HG02970 (cell line): ENCODE measurements around the gene RAC2.

Experiments
- ATAC-seq: cut with Tn5 transposase; IDR thresholded peaks from one replicate; pipeline ENCODE4 v1.9.1; 2021; ENCODE audit warnings: mild to moderate bottlenecking, moderate library complexity, moderate number of reproducible peaks; ENCODE audit not compliant: unreplicated experiment, low FRiP score

Gene RAC2

GRCh38 chr22:37276776-37277175, 32.7 kb upstream of the RAC2 start:
- no peak for ATAC-seq

- ATAC-seq = no peak
These were observed 31.6 kb upstream of the RAC2 start for GRCh38 chr22:37275622-37276021.

GRCh38 chr22:37275134-37275533, 31.1 kb upstream of the RAC2 start:
- no peak for ATAC-seq

GRCh38 chr22:37274380-37274862, 30.4 kb upstream of the RAC2 start:
- ATAC-seq = no peak

GRCh38 chr22:37273846-37274225, 29.8 kb upstream of the RAC2 start:
- no peak for ATAC-seq

GRCh38 chr22:37273126-37273845, 29.2 kb upstream of the RAC2 start:
- no peak for ATAC-seq

- ATAC-seq = no peak
These were observed 27.0 kb upstream of the RAC2 start for GRCh38 chr22:37270928-37271650.

- ATAC-seq = no peak
These were observed 26.0 kb upstream of the RAC2 start for GRCh38 chr22:37269936-37270678.

- no peak for ATAC-seq
These were observed 23.8 kb upstream of the RAC2 start for GRCh38 chr22:37267661-37268413.

- no peak for ATAC-seq
These were observed 23.1 kb upstream of the RAC2 start for GRCh38 chr22:37267135-37267587.

- no peak for ATAC-seq
These were observed 22.6 kb upstream of the RAC2 start for GRCh38 chr22:37266581-37267134.

GRCh38 chr22:37263966-37264887, 20.2 kb upstream of the RAC2 start:
- no peak for ATAC-seq

- no peak for ATAC-seq
These were observed 18.3 kb upstream of the RAC2 start for GRCh38 chr22:37262346-37262745.

- no peak for ATAC-seq
These were observed 16.9 kb upstream of the RAC2 start for GRCh38 chr22:37260901-37261336.

- ATAC-seq = no peak
These were observed 16.2 kb upstream of the RAC2 start for GRCh38 chr22:37260155-37260795.

GRCh38 chr22:37259540-37260029, 15.5 kb upstream of the RAC2 start:
- ATAC-seq = no peak

GRCh38 chr22:37258753-37259401, 14.8 kb upstream of the RAC2 start:
- ATAC-seq = no peak
